Mesenchymal stem cell (in vitro differentiated cells and primary cell): ENCODE results near the gene PXDC1. TPM values are rescaled to one million over a fixed set of nuclear protein-coding genes. Genes with fewer than 3 reads are reported as not detected.
"Not testable (repeated sequence)": the region's sequence is repeated elsewhere in the genome, so short reads cannot be mapped to it uniquely, and the experiment has no call there.

Experiments
- DNase-seq: peaks from one replicate; pipeline ENCODE4 v3.0.0-alpha.2; 2013
- H2AFZ ChIP-seq: one replicate; pipeline ENCODE4 v1.6.1; 2013; ENCODE audit warnings: low read depth, mild to moderate bottlenecking, control low read depth, inconsistent platforms, low read length, moderate library complexity
- H2AK5ac ChIP-seq: 2 replicates; pipeline ENCODE4 v1.6.1; 2013; ENCODE audit warnings: low read length, moderate library complexity, mild to moderate bottlenecking, inconsistent platforms; ENCODE audit not compliant: severe bottlenecking
- H2BK120ac ChIP-seq: one replicate; pipeline ENCODE4 v1.6.1; 2013; ENCODE audit warnings: low read depth, mild to moderate bottlenecking, inconsistent platforms, low read length, moderate library complexity
- H2BK12ac ChIP-seq, 2 experiments: one replicate each; pipeline ENCODE4 v1.6.1; 2013; ENCODE audit warnings: inconsistent platforms in 2 of 2, low read length in 2 of 2, mild to moderate bottlenecking in 2 of 2, moderate library complexity in 2 of 2, control low read depth in 1 of 2
- H2BK15ac ChIP-seq: one replicate; pipeline ENCODE4 v1.6.1; 2013; ENCODE audit warnings: mild to moderate bottlenecking, low read depth, inconsistent platforms; ENCODE audit not compliant: poor library complexity, severe bottlenecking
- H2BK5ac ChIP-seq: 2 replicates; pipeline ENCODE4 v1.6.1; 2013; ENCODE audit warnings: low read depth, mild to moderate bottlenecking, low read length, control low read depth, inconsistent platforms; ENCODE audit not compliant: poor library complexity, severe bottlenecking
- H3K14ac ChIP-seq, 2 experiments: one replicate each; pipeline ENCODE4 v1.6.1; 2013; ENCODE audit warnings: inconsistent platforms in 2 of 2, low read length in 2 of 2, control low read depth in 1 of 2, mild to moderate bottlenecking in 1 of 2, moderate library complexity in 1 of 2
- H3K18ac ChIP-seq, 2 experiments: one replicate each; pipeline ENCODE4 v1.6.1; 2013; ENCODE audit warnings: inconsistent platforms in 2 of 2, low read length in 2 of 2, control low read depth in 1 of 2, low read depth in 1 of 2, mild to moderate bottlenecking in 1 of 2
- H3K23ac ChIP-seq, 2 experiments: one replicate each; pipeline ENCODE4 v1.6.1; 2013; ENCODE audit warnings: inconsistent platforms in 2 of 2, low read length in 2 of 2, mild to moderate bottlenecking in 2 of 2, moderate library complexity in 2 of 2, control low read depth in 1 of 2
- H3K27ac ChIP-seq: 2 replicates; pipeline ENCODE4 v1.5.1; 2013; ENCODE audit warnings: mild to moderate bottlenecking, moderate library complexity, low read length, control low read depth, inconsistent platforms; ENCODE audit not compliant: poor library complexity, severe bottlenecking
- H3K27me3 ChIP-seq, 2 experiments: 2 replicates each; pipeline versions ENCODE4 v1.6.1 to v1.7.0; 2013; ENCODE audit warnings: low read length in 2 of 2, mild to moderate bottlenecking in 2 of 2, moderate library complexity in 2 of 2, control low read depth in 1 of 2, inconsistent platforms in 1 of 2; ENCODE audit not compliant: control insufficient read depth in 1 of 2, insufficient read depth in 1 of 2
- H3K36me3 ChIP-seq, 2 experiments: 2 replicates each; pipeline versions ENCODE4 v1.6.1 to v1.7.0; 2013; ENCODE audit warnings: low read length in 2 of 2, control low read depth in 1 of 2, inconsistent platforms in 1 of 2, low read depth in 1 of 2, mild to moderate bottlenecking in 1 of 2; ENCODE audit not compliant: insufficient read depth in 2 of 2, control insufficient read depth in 1 of 2
- H3K4ac ChIP-seq, 2 experiments: one replicate each; pipeline ENCODE4 v1.6.1; 2013; ENCODE audit warnings: inconsistent platforms in 2 of 2, low read length in 2 of 2, mild to moderate bottlenecking in 2 of 2, moderate library complexity in 2 of 2, control low read depth in 1 of 2, low read depth in 1 of 2
- H3K4me1 ChIP-seq: 2 replicates; pipeline ENCODE4 v1.6.1; 2013; ENCODE audit warnings: low read depth, low read length, control low read depth; ENCODE audit not compliant: control insufficient read depth, insufficient read depth
- H3K4me2 ChIP-seq: 2 replicates; pipeline ENCODE4 v1.6.1; 2013; ENCODE audit warnings: low read length, mild to moderate bottlenecking, inconsistent platforms; ENCODE audit not compliant: poor library complexity, severe bottlenecking
- H3K4me3 ChIP-seq, 2 experiments: 2 replicates each; pipeline versions ENCODE4 v1.5.1 to v1.7.0; 2013; ENCODE audit warnings: low read length in 2 of 2, mild to moderate bottlenecking in 2 of 2, control low read depth in 1 of 2, low read depth in 1 of 2; ENCODE audit not compliant: insufficient read depth in 1 of 2
- H3K79me1 ChIP-seq: replicated peaks from 2 replicates; pipeline ENCODE4 v1.6.1; 2013; ENCODE audit warnings: mild to moderate bottlenecking, control low read depth, low read length, inconsistent platforms; ENCODE audit not compliant: poor library complexity, severe bottlenecking
- H3K9ac ChIP-seq: 2 replicates; pipeline ENCODE4 v1.7.0; 2013; ENCODE audit warnings: mild to moderate bottlenecking, low read length, moderate library complexity
- H3K9me3 ChIP-seq: 2 replicates; pipeline ENCODE4 v1.7.0; 2013; ENCODE audit warnings: mild to moderate bottlenecking, low read length; ENCODE audit not compliant: control insufficient read depth
- H4K8ac ChIP-seq: one replicate; pipeline ENCODE4 v1.6.1; 2013; ENCODE audit warnings: inconsistent platforms, mild to moderate bottlenecking, low read length, moderate library complexity
- H4K91ac ChIP-seq: one replicate; pipeline ENCODE4 v1.6.1; 2013; ENCODE audit warnings: mild to moderate bottlenecking, low read length, inconsistent platforms
- WGBS: methylation state at CpG from one replicate; pipeline ENCODE4 v1.1.7; 2013; ENCODE audit warnings: mixed read lengths; 5-methylcytosine and 5-hydroxymethylcytosine counted together
- small RNA-seq: library from polyadenylated mRNA; stranded (forward); fragments of <200 nt; extraction: miRNeasy Mini kit (QIAGEN cat#:217004); gene quantifications from one replicate; pipeline ENCODE3, GENCODE V24; 2013; ENCODE audit warnings: low read depth

PXDC1 gene

GRCh38 chr6:3677351-3677750 is 74.2 kb downstream of the PXDC1 start:
- not testable (repeated sequence) for H3K4me2 ChIP-seq, H3K4ac ChIP-seq, H2BK5ac ChIP-seq, H3K4me1 ChIP-seq, H3K27ac ChIP-seq, H3K9me3 ChIP-seq, H2BK15ac ChIP-seq, H2BK12ac ChIP-seq, H3K9ac ChIP-seq, H3K36me3 ChIP-seq, H2AFZ ChIP-seq, H4K8ac ChIP-seq, H2AK5ac ChIP-seq, H3K27me3 ChIP-seq, H3K23ac ChIP-seq, H2BK120ac ChIP-seq, H4K91ac ChIP-seq, H3K14ac ChIP-seq, H3K4me3 ChIP-seq, H3K18ac ChIP-seq, H3K79me1 ChIP-seq, DNase-seq
- WGBS = 50% methylated on average over 1 of the region's 1 CpG

Small RNAs within 50 kb of the gene (small RNA-seq; reads per million reads assigned to genes)
- not detected for gene AL033523.1
